Measurements from ENCODE around the gene NFATC1.

GRCh38 chr18:79471597-79471996, 75.9 kb downstream of the NFATC1 start:
- TF ChIP-seq CTCF (conservative IDR thresholded peaks at IDR 0.05 in 1 of 2, IDR thresholded peaks at IDR 0.05 in 1 of 2; ENCODE audit: low read depth in 1 of 2, low read length in 2 of 2) (no peak), EZH2 (IDR thresholded peaks at IDR 0.05; ENCODE audit: low read length, missing control alignments) (no peak)
